ENCODE measurements around the gene TNIK. TPM values are rescaled to one million over a fixed set of nuclear protein-coding genes. Genes with fewer than 3 reads are reported as not detected.

TNIK gene
- total and polyA plus RNA-seq, 2 of the 13 experiments (the other 11 are each of a cell fraction or from before 2014, with no cell fraction given) = 0.15 to 0.22 TPM

DNA sequence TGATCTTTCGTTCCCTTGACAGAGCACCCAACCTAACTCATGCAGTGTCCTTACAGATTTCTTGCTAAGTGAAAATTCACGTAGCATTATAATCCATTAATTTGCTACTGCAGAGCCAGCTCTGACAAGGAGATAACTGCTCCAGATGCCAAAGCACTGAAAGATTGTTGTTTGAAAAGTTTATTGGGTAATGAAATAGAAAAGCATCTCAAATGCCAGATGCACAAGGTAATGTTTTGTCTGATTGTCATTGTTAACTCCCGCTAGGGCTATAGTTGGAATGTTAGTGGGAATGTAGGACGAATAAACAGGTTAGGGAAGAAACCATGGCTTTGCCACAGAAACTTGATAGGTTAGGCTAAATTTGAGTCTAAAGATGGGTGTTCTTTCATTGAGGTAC lies 413.4 kb downstream of the TNIK start:
- Histone ChIP-seq H3K27ac (ENCODE audit: extremely low read length, insufficient read depth, low read length) (peak overlapping the region; percentile 45), H4K20me1 (ENCODE audit: insufficient read depth, low read length) (no peaks in the 10 kb centered on the region), H3K79me2 (ENCODE audit: insufficient read depth, low read length) (no peaks in the 10 kb centered on the region), H3K9me3 (ENCODE audit: low read length) (no peaks in the 10 kb centered on the region), H3K4me2 (ENCODE audit: low read depth, low read length) (no peak overlapping the region), H3K9ac (ENCODE audit: insufficient read depth, low read depth, low read length) (no peak overlapping the region), H3K4me3 (replicated peaks in 1 of 3; ENCODE audit: insufficient read depth in 1 of 3, low read depth in 2 of 3, low read length in 3 of 3) (no peak overlapping the region), H3K4me1 (ENCODE audit: insufficient read depth, low read length) (peaks cover 70% of the 10 kb centered on the region), H2AFZ (ENCODE audit: low read length) (no peak overlapping the region), H3K27me3 (ENCODE audit: control insufficient read depth in 1 of 2, insufficient read depth in 2 of 2, low read length in 2 of 2) (no peaks in the 10 kb centered on the region), H3K36me3 (replicated peaks in 1 of 2; ENCODE audit: control insufficient read depth in 1 of 2, insufficient read depth in 2 of 2, low read length in 2 of 2) (no peaks in the 10 kb centered on the region)
- POLR2A ChIA-PET = interaction anchor here (1.1 to 3.5 kb wide), 2 partner anchors 8 to 49 kb away, joined by 3 to 14 read pairs; no protein-coding TSS in a partner anchor
- ATAC-seq (no peak), FAIRE-seq (no peak), DNase-seq (ENCODE audit: low spot score) (no peak)
- in situ Hi-C loops (cut with HindIII; ENCODE audit: extremely low pct_ligation_motif_present, low pct_unique_long_range_greater_than_20kb) = loop anchor here (5.0 kb wide), 2 partner anchors 84 to 121 kb away; no protein-coding TSS in a partner anchor
- intact Hi-C loops (cut with micrococcal nuclease; ENCODE audit: unreplicated experiment) = no loop called here
- CTCF ChIA-PET (ENCODE audit: low intra/inter-chr PET ratio, low total read pairs) = no interaction called here
- BruUV-seq (replicated peaks) = no TSS peak
- TF ChIP-seq KDM6A (CRISPR knock-in tag; IDR thresholded peaks at IDR 0.05; ENCODE audit: low read depth) (no peak), NBN (conservative IDR thresholded peaks at IDR 0.05) (no peak), REPIN1 (CRISPR knock-in tag; IDR thresholded peaks at IDR 0.05; ENCODE audit: borderline replicate concordance, low read depth) (no peak), YEATS2 (CRISPR knock-in tag; IDR thresholded peaks at IDR 0.05; ENCODE audit: borderline replicate concordance) (no peak), ZNF670 (CRISPR knock-in tag; IDR thresholded peaks at IDR 0.05; ENCODE audit: borderline replicate concordance) (no peak)
- 96% methylated on average over 4 of the region's 4 CpGs for WGBS (ENCODE audit: low lambda C conversion rate)

DNA sequence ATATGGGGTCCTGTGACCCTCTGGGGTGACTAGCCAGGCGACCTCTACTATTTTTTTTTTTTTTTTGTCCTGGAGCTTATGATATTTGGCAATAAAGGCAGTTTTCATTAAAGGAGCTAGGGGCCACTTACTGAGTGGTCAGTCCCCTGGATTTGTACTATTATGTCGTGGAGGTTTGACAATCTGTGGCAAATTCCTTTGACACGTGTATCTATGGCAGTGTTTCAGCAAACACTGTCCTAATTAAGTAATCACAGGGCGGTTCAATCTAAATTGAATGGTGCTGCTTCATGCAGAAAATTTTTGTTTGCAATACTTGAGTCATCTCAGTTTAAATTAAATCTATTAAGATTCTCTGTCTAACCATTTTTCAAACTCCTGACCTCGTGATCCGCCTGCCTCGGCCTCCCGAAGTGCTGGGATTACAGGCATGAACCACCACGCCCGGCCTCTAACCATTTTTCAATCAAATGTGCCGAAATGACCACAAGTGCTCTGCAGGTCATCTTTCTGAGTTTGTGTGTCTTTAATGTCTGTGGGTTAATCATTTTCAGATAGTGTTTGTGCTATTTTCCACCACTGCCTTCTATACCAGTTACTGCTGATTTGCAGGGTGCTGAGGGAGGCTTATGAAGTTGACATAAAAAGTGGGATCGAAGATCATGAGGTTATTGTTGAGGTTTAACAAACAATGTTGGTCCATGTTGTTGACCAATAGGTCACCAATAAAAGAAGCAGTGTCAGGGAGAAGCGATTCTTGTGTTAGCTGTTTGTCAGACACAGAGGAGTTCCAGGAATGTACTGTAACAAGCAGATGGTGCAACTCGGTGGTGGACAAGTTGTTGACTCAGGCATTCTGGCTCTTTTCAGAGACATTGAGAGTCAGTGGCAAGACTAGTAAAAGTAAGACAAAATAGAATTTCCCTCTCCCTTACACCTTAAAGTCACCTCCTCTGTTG lies 415.1 kb downstream of the TNIK start:
- ChIA-PET CTCF (ENCODE audit: low intra/inter-chr PET ratio, low total read pairs) (interaction anchor here (1.0 kb wide), 1 partner anchor 83 kb away, joined by 4 read pairs; no protein-coding TSS in a partner anchor), POLR2A (interaction anchor here (0.6 to 3.5 kb wide), 12 partner anchors 10 to 796 kb away, joined by 3 to 18 read pairs (median 6); partner anchors contain the start of gene SLC2A2)
- peak; percentile 99 for FAIRE-seq
- intact Hi-C loops (cut with micrococcal nuclease; ENCODE audit: unreplicated experiment) = loop anchor here (1.0 kb wide), 4 partner anchors 17 to 112 kb away; no protein-coding TSS in a partner anchor
- 1% methylated on average over 14 of the region's 14 CpGs for WGBS (ENCODE audit: low lambda C conversion rate)
- BruUV-seq (replicated peaks) = no TSS peak
- Histone ChIP-seq H4K20me1 (ENCODE audit: insufficient read depth, low read length) (no peaks in the 10 kb centered on the region), H3K27ac (ENCODE audit: extremely low read length, insufficient read depth, low read length) (peak overlapping the region; percentile 84), H3K9me3 (ENCODE audit: low read length) (no peaks in the 10 kb centered on the region), H3K27me3 (ENCODE audit: control insufficient read depth in 1 of 2, insufficient read depth in 2 of 2, low read length in 2 of 2) (no peaks in the 10 kb centered on the region), H3K36me3 (replicated peaks in 1 of 2; ENCODE audit: control insufficient read depth in 1 of 2, insufficient read depth in 2 of 2, low read length in 2 of 2) (no peaks in the 10 kb centered on the region), H2AFZ (ENCODE audit: low read length) (no peak overlapping the region), H3K4me1 (ENCODE audit: insufficient read depth, low read length) (peaks cover 67% of the 10 kb centered on the region), H3K9ac (ENCODE audit: insufficient read depth, low read depth, low read length) (peak overlapping the region; percentile 65), H3K4me2 (ENCODE audit: low read depth, low read length) (peak overlapping the region; percentile 59), H3K4me3 (replicated peaks in 1 of 3; ENCODE audit: insufficient read depth in 1 of 3, low read depth in 2 of 3, low read length in 3 of 3) (peak overlapping the region in 1 of 3 experiments; percentile 27; a peak in 2 of 6 replicates), H3K79me2 (ENCODE audit: insufficient read depth, low read length) (no peaks in the 10 kb centered on the region)
- peak; percentile 100 for DNase-seq (ENCODE audit: low spot score)
- peak; percentile 95 for ATAC-seq
- in situ Hi-C loops (cut with HindIII; ENCODE audit: extremely low pct_ligation_motif_present, low pct_unique_long_range_greater_than_20kb) = loop anchor here (5.0 kb wide), 2 partner anchors 83 to 122 kb away; no protein-coding TSS in a partner anchor
- TF ChIP-seq, protein P1, sequence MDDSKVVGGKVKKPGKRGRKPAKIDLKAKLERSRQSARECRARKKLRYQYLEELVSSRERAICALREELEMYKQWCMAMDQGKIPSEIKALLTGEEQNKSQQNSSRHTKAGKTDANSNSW (CRISPR knock-in tag; IDR thresholded peaks at IDR 0.05; ENCODE audit: borderline replicate concordance) = no peak
- TF ChIP-seq DR1 (CRISPR knock-in tag; IDR thresholded peaks at IDR 0.05) = no peak; the same call in none of the 2 replicates
- TF ChIP-seq TCF12 (IDR thresholded peaks at IDR 0.05) = no peak
- peak; percentile 90 for TF ChIP-seq TCF12 (CRISPR knock-in tag; IDR thresholded peaks at IDR 0.05)
- TF ChIP-seq ZNF549 (CRISPR knock-in tag; IDR thresholded peaks at IDR 0.05) = no peak
- TF ChIP-seq SRY (CRISPR knock-in tag; IDR thresholded peaks at IDR 0.05) = no peak; the same call in 1 of the 2 replicates
- TF ChIP-seq, protein P2, sequence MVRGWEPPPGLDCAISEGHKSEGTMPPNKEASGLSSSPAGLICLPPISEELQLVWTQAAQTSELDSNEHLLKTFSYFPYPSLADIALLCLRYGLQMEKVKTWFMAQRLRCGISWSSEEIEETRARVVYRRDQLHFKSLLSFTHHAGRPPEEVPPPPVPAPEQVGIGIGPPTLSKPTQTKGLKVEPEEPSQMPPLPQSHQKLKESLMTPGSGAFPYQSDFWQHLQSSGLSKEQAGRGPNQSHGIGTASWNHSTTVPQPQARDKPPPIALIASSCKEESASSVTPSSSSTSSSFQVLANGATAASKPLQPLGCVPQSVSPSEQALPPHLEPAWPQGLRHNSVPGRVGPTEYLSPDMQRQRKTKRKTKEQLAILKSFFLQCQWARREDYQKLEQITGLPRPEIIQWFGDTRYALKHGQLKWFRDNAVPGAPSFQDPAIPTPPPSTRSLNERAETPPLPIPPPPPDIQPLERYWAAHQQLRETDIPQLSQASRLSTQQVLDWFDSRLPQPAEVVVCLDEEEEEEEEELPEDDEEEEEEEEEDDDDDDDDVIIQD (CRISPR knock-in tag; IDR thresholded peaks at IDR 0.05; ENCODE audit: low read depth) = peak; percentile 98
- peak; percentile 73 for TF ChIP-seq ZNF703 (CRISPR knock-in tag; IDR thresholded peaks at IDR 0.05; ENCODE audit: borderline replicate concordance)
- TF ChIP-seq ZNF10 (CRISPR knock-in tag; IDR thresholded peaks at IDR 0.05; ENCODE audit: borderline replicate concordance, low read depth) = no peak
- TF ChIP-seq ZNF883 (CRISPR knock-in tag; IDR thresholded peaks at IDR 0.05; ENCODE audit: not compliant biosample characterization) = no peak

All from HepG2 (cell line).